HG03135 (cell line): ENCODE data around the gene ST13.
"Not testable (repeated sequence)": the region's sequence is repeated elsewhere in the genome, so short reads cannot be mapped to it uniquely, and the experiment has no call there.

Experiments
- ATAC-seq: cut with Tn5 transposase; IDR thresholded peaks from one replicate; pipeline ENCODE4 v1.9.1; 2021; ENCODE audit warnings: mild to moderate bottlenecking, moderate library complexity; ENCODE audit not compliant: unreplicated experiment

ST13 gene

GRCh38 chr22:40789131-40789530 is 67.3 kb downstream of the ST13 start:
- no peak for ATAC-seq

GRCh38 chr22:40782521-40782920 is 73.9 kb downstream of the ST13 start:
- no peak for ATAC-seq

GRCh38 chr22:40781749-40782148 is 74.7 kb downstream of the ST13 start:
- ATAC-seq: not testable (repeated sequence)
